NT2/D1 (cell line): ENCODE results near the gene IL13RA1.

Experiments
- SUZ12 ChIP-seq: IDR thresholded peaks from 2 replicates; pipeline ENCODE4 v1.6.1; 2011; ENCODE audit not compliant: insufficient read length, insufficient read depth; ENCODE audit errors: extremely low read depth
- YY1 ChIP-seq: IDR thresholded peaks from 2 replicates; pipeline ENCODE4 v1.6.1; 2011; ENCODE audit not compliant: insufficient read length, insufficient read depth

DNA sequence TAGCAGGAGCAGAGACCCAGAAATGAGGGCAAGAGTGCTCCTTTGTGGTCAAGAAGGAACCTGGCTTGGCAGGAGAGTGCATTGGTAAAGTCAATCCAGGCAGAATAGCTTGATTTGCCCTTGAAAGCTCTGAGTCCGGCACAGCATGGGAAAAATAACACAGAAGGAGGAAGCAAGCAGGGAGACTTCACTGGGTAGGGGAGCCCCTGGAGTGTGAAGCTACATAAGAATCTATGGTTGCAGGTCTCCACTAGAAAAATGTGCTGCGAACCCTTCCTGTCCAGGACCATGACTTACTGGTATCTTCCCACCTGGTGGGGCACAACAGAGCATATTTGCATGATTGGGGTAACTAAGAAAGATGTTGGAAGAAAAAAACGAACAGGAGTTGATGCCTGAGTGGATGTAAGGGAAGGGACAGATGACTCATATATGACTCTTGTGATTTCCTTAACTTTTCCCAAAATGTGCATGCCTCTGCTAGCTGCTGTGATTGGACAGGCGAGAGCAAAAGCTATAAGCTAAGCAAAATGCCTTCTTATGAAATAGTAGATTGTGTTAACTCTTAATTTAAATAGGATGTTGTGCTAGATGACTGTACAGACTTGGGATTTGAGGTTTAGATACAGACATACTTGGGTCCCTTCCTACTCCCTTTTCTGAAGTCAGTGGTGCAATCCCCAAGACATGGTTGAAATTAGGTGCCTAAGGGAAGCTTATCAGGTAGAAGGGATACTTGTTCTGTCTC, 3.3 kb downstream of the IL13RA1 start:
- TF ChIP-seq YY1 (no peak), SUZ12 (no peak)
